ENCODE results near the gene FANCC. TPM values are rescaled to one million over a fixed set of nuclear protein-coding genes. Genes with fewer than 3 reads are reported as not detected.

FANCC gene
- total and polyA plus RNA-seq, 4 donors = 8.3 to 32.4 (median 11.5) TPM

DNA sequence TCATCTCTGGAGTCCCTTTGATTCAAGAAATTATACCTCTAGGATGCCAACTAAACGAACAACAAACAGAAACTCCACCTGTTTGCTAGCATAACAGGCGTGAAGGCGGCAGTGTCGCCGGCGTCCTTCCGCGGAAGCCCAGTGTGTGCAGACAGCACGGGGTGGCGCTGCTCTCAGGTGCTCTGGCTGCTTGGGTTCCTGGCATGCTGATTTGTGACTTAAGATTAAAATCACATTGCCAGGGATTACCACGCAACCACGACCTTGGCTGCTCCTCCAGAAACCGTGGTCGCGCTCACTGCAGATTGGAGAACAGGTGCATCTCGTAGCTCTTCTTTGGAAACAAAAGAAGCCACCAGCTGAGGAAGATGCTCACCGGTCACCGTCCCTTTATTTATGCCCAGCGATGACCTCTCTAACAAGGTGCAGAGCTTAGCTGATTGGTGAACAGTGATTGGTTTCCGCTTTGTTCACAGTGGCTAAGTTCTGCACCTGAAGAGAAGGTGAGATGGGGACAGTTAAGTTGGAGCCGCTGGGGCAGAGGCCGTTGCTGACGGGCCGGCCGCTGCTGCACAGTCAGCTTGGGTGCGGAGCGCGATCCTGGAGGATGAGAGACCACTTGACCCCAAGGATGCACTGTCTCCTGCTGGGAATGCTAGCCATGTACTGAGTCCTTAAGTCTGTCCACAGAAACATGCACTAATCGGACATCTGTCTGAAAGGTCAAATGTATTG is 232.3 kb downstream of the FANCC start:
- no peak overlapping the region for H3K9ac ChIP-seq (ENCODE audit: low read depth in 1 of 2, low read length in 2 of 2)
- no peak overlapping the region for H3K4me3 ChIP-seq (ENCODE audit: low read depth in 1 of 3, low read length in 3 of 3)
- no peak overlapping the region for H3K27ac ChIP-seq (ENCODE audit: low read depth in 1 of 2, low read length in 2 of 2)
- peaks cover 0 to 13% (median 6%) of the 10 kb centered on the region in 4 donors for H3K4me1 ChIP-seq (ENCODE audit: control insufficient read depth in 4 of 4, insufficient read depth in 4 of 4, low read length in 3 of 4)
- TF ChIP-seq MAX (IDR thresholded peaks at IDR 0.05) (no peak), HNF4A (conservative IDR thresholded peaks at IDR 0.05) (no peak), NR2F2 (IDR thresholded peaks at IDR 0.05) (no peak), JUND (IDR thresholded peaks at IDR 0.05) (no peak), ATF3 (IDR thresholded peaks at IDR 0.05) (no peak), ZBTB33 (IDR thresholded peaks at IDR 0.05) (no peak), EGR1 (IDR thresholded peaks at IDR 0.05; ENCODE audit: low read depth in 2 of 2) (no peak)
- no peaks in the 10 kb centered on the region for H3K27me3 ChIP-seq (ENCODE audit: control insufficient read depth in 4 of 4, insufficient read depth in 4 of 4, low read length in 3 of 4)
- no peak for DNase-seq (ENCODE audit: low spot score)
- H3K36me3 ChIP-seq (ENCODE audit: control insufficient read depth in 4 of 4, insufficient read depth in 3 of 4, low read depth in 1 of 4, low read length in 3 of 4) = peaks cover 18 to 64% (median 46%) of the 10 kb centered on the region in 4 donors
- 94% methylated on average over 29 of the region's 29 CpGs for WGBS
- H3K9me3 ChIP-seq (ENCODE audit: control insufficient read depth in 4 of 4, low read length in 3 of 4) = no peaks in the 10 kb centered on the region

DNA sequence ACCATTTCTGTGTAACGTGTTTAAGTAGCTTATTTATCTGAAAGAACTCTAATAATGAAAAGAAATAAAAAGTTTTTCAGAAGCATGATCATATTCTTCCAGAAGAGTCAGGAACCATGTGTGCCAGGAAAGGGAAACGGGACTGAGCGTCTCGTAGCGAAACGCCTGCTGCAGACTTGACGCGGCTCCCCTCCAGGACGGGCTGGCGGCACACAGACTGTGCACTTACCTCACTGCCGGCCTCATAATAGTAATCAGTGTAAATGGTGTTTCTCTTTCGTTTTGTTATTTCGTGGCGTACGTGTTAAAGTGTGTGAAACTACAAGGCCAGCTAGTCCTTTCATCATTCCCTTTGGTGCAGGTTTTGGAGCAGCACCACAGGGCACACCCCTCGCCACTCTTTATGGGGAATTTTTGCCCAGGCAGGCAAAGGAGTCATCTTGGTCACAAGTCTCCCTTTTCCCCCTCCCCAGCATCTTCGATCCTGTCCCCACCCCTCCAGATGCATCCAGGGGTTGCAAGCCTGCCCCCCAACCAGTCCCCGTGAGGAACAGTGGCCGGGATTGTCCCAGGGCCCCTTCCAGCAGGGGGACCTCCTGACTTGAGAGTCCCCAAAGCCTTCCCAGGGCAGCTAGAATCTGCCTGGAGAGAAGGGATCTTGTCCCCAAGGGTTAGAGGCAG is 233.1 kb downstream of the FANCC start:
- WGBS = 94% methylated on average over 19 of the region's 19 CpGs
- no peak overlapping the region for H3K9ac ChIP-seq (ENCODE audit: low read depth in 1 of 2, low read length in 2 of 2)
- H3K36me3 ChIP-seq (ENCODE audit: control insufficient read depth in 4 of 4, insufficient read depth in 3 of 4, low read depth in 1 of 4, low read length in 3 of 4) = peaks cover 18 to 71% (median 49%) of the 10 kb centered on the region in 4 donors
- no peaks in the 10 kb centered on the region for H3K27me3 ChIP-seq (ENCODE audit: control insufficient read depth in 4 of 4, insufficient read depth in 4 of 4, low read length in 3 of 4)
- H3K4me1 ChIP-seq (ENCODE audit: control insufficient read depth in 4 of 4, insufficient read depth in 4 of 4, low read length in 3 of 4) = peaks cover 0 to 8% (median 4%) of the 10 kb centered on the region in 4 donors
- no peak overlapping the region for H3K27ac ChIP-seq (ENCODE audit: low read depth in 1 of 2, low read length in 2 of 2)
- H3K4me3 ChIP-seq (ENCODE audit: low read depth in 1 of 3, low read length in 3 of 3) = no peak overlapping the region
- no peaks in the 10 kb centered on the region for H3K9me3 ChIP-seq (ENCODE audit: control insufficient read depth in 4 of 4, low read length in 3 of 4)
- TF ChIP-seq NR2F2 (IDR thresholded peaks at IDR 0.05) = no peak
- no peak for TF ChIP-seq HNF4G (IDR thresholded peaks at IDR 0.05)
- TF ChIP-seq GABPA (IDR thresholded peaks at IDR 0.05 in 1 of 2, conservative IDR thresholded peaks at IDR 0.05 in 1 of 2) = no peak
- TF ChIP-seq TAF1 (conservative IDR thresholded peaks at IDR 0.05) = no peak
- no peak for DNase-seq (ENCODE audit: low spot score)

GRCh38 chr9:95083086-95083768 is 234.3 kb downstream of the FANCC start:
- 94% methylated on average over 39 of the region's 39 CpGs for WGBS
- TF ChIP-seq RAD21 (IDR thresholded peaks at IDR 0.05) (no peak), ATF3 (IDR thresholded peaks at IDR 0.05) (no peak), RXRA (IDR thresholded peaks at IDR 0.05) (no peak)
- Histone ChIP-seq H3K36me3 (ENCODE audit: control insufficient read depth in 4 of 4, insufficient read depth in 3 of 4, low read depth in 1 of 4, low read length in 3 of 4) (peaks cover 18 to 81% (median 53%) of the 10 kb centered on the region in 4 donors), H3K27ac (ENCODE audit: low read depth in 1 of 2, low read length in 2 of 2) (no peak overlapping the region), H3K4me3 (ENCODE audit: low read depth in 1 of 3, low read length in 3 of 3) (no peak overlapping the region), H3K9me3 (ENCODE audit: control insufficient read depth in 4 of 4, low read length in 3 of 4) (no peaks in the 10 kb centered on the region), H3K27me3 (ENCODE audit: control insufficient read depth in 4 of 4, insufficient read depth in 4 of 4, low read length in 3 of 4) (no peaks in the 10 kb centered on the region), H3K9ac (ENCODE audit: low read depth in 1 of 2, low read length in 2 of 2) (no peak overlapping the region), H3K4me1 (ENCODE audit: control insufficient read depth in 4 of 4, insufficient read depth in 4 of 4, low read length in 3 of 4) (peaks cover 0 to 12% (median 2%) of the 10 kb centered on the region in 4 donors)
- DNase-seq (ENCODE audit: low spot score) = no peak

All from liver (tissue), 9 donors.